ENCODE measurements around the gene DNAJA4.

Gene DNAJA4

DNA sequence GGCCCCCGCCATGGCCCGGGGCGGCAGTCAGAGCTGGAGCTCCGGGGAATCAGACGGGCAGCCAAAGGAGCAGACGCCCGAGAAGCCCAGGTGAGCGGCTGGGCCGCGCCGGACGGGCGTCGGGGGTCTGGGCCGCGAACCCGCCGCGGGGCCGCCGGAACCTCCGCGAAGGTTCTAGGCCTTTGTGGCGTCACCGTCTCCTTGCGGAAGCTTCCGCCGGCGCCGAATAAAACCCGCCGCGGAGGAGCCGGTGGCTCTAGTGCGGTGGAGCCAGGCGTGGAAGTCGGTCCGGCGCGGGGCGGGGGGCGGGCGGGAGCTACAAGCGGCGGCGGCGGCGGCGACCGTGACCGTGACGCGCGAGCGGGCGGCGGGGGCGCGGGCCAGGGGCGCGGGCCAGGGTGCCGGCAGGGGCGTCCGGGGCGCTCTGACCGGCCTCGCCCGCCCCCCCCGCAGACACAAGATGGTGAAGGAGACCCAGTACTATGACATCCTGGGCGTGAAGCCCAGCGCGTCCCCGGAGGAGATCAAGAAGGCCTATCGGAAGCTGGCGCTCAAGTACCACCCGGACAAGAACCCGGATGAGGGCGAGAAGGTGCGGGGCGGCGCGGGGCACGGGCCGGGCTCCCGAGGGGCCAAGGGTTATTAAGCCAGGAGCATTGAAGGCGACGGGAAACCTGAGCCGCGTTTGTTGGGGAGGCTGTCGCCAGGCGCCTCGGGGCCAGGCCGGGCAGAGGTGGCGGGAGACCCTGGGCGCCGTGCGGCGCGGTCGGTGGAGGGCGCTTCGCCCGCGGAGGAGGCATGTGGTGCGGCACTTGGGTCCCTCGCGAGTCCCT lies at the start of gene DNAJA4:
DNAJA4 (plus strand) TSS at position 259 of the 833 bp plus-strand sequence; CDS start at position 461, 202 bp downstream.
- peak; percentile 71 for DNase-seq (ENCODE audit: low read depth in 1 of 2, low spot score in 1 of 2)
- no peak for TF ChIP-seq JUND (IDR thresholded peaks at IDR 0.05; ENCODE audit: low read depth)
- in situ Hi-C loops (cut with HindIII; ENCODE audit: low pct_unique_long_range_greater_than_20kb, low sequenced_read_pairs) = no loop called here

DNA sequence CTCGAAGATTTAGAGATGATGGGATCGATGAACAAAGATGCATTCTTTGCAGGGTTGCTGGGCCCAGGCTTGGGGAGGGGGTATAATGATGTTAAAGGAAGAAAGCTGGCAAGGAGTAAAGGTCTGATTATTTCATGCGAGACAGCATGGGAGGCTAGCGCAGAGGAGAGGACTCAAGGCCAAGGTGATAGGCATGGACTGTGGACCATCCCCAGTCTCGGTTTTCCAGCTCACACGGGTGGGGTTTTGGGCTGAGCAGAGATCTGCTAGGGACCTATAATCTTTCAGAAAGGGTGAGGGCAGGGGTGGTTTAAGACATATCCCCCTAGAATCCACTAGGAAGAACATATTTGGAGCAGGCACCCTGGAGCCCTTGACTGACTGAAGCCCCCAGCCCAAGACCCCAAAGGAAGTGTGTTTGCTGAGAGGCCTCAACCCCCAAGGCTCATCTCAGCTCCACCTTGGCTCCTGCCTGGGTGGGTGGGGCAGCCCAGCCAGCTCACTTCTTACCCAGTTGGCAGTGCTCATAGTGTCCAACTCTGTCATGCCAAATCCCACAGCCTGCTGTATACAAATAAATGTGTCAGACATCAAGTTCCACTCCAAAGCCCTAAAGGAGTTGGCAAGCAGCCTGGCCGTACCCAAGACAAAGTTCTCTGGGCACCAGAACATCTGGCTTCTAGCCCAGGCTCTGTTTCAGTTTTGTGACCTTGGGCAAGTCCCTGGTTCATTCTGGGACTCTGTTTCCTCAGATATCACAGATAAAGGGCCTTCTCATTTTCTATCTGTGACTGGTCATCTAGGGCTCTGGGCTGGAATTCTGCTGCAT lies 47.9 kb upstream of the DNAJA4 start:
- in situ Hi-C loops (cut with HindIII; ENCODE audit: low pct_unique_long_range_greater_than_20kb, low sequenced_read_pairs) = no loop called here
- peak; percentile 49 to 93 for DNase-seq (ENCODE audit: low read depth in 1 of 2, low spot score in 1 of 2)
- no peak for TF ChIP-seq JUND (IDR thresholded peaks at IDR 0.05; ENCODE audit: low read depth)

DNA sequence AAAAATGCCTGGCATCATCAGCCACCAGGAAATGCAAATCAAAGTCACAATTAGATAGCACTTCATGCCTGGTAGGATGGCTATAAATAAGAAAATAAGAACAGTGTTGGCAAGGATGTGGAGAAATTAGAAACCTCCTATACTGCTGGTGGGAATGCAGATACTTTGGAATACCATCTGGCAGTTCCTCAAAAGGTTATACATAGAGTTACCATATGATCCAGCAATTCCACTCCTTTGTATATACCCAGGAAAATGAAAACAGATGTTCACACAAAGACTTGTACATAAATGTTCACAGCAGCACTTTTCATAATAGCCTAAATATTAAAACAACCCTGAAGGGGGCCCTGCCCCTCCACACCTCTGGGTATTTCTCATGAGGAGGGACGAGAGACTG lies 43.6 kb upstream of the DNAJA4 start:
- in situ Hi-C loops (cut with HindIII; ENCODE audit: low pct_unique_long_range_greater_than_20kb, low sequenced_read_pairs) = no loop called here
- DNase-seq (ENCODE audit: low read depth in 1 of 2, low spot score in 1 of 2) = no peak

DNA sequence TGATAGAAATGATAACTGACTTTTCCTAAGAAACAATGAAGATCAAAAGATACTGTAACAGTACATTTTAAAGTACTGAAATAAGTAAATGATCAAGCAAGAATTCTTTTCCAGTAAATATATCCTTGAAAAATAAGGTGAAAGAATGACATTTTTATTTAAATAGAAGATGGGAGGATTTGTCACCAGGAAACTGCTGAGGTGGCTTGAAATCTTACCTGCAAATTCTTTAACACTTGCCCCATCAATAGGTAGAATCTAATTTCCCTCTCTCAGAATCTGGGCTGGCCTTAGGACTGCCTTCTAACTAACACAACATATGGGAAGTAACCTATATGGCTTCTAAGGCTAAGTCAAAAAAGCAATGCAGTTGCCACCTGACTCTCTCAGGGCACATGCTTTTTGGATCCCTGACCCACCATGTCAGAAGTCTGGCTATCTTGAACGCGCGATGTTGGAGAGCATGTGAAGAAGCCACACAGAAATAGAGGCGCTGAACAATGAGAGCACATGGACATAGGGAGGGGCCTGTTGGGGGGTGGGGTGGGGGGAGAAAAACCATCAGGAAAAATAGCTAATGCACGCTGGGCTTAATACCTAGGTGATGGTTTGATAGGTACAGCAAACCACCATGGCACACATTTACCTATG lies 41.5 kb upstream of the DNAJA4 start:
- DNase-seq (ENCODE audit: low read depth in 1 of 2, low spot score in 1 of 2) = no peak
- TF ChIP-seq JUND (IDR thresholded peaks at IDR 0.05; ENCODE audit: low read depth) = no peak
- in situ Hi-C loops (cut with HindIII; ENCODE audit: low pct_unique_long_range_greater_than_20kb, low sequenced_read_pairs) = no loop called here

More for the DNA sequence above, 43.6 kb upstream of the DNAJA4 start:
- no peak for TF ChIP-seq JUND (IDR thresholded peaks at IDR 0.05; ENCODE audit: low read depth)

DNA sequence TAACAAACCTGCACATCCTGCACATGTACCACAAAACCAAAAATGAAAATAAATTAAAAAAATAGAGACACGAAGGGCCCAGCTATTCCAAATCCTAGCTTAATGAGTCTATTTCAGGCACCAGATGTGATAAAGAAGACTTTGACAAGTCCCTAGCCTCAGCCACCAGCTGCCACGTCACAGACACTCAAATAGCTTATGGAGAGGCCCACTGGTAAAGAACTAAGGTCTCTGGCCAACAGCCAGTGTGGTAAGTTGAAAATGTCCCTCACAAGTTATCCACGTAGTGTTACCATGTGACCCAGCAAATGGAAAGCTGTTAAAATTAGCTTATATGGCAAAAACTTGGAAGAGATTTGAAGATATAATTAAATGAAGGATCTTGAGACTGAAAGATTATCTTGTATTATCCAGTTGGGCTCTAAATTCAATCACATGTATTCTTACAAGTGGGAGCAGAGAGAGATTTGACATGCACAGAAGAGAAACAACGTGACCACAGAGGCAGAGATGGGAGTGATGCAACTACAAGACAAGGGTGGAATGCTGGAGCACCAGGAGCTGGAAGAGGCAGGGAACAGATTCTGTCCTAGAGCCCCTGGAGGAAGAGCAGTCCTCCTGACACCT lies 40.9 kb upstream of the DNAJA4 start:
- in situ Hi-C loops (cut with HindIII; ENCODE audit: low pct_unique_long_range_greater_than_20kb, low sequenced_read_pairs) = no loop called here
- peak in 1 of 2 experiments; percentile 8 for DNase-seq (ENCODE audit: low read depth in 1 of 2, low spot score in 1 of 2)
- no peak for TF ChIP-seq JUND (IDR thresholded peaks at IDR 0.05; ENCODE audit: low read depth)

DNA sequence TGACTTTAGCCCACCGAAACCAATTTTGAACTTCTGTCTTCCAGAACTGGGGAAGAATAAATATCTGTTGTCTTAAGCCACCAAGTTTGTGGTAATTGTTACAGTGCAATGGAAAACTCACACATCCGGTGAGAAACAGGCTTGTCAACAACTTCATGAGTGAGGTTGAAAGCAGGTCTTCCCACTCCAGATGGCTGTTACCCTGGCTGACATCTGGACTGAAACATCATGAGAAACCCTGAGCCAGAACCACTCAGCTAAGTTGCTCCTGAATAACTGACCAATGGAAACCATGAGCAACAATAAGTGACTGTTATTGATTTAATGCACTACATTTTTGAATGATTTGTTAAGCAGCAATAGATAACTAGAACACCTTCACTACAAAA lies 40.3 kb upstream of the DNAJA4 start:
- peak in 1 of 2 experiments; percentile 46 for DNase-seq (ENCODE audit: low read depth in 1 of 2, low spot score in 1 of 2)
- no peak for TF ChIP-seq JUND (IDR thresholded peaks at IDR 0.05; ENCODE audit: low read depth)
- in situ Hi-C loops (cut with HindIII; ENCODE audit: low pct_unique_long_range_greater_than_20kb, low sequenced_read_pairs) = no loop called here

DNA sequence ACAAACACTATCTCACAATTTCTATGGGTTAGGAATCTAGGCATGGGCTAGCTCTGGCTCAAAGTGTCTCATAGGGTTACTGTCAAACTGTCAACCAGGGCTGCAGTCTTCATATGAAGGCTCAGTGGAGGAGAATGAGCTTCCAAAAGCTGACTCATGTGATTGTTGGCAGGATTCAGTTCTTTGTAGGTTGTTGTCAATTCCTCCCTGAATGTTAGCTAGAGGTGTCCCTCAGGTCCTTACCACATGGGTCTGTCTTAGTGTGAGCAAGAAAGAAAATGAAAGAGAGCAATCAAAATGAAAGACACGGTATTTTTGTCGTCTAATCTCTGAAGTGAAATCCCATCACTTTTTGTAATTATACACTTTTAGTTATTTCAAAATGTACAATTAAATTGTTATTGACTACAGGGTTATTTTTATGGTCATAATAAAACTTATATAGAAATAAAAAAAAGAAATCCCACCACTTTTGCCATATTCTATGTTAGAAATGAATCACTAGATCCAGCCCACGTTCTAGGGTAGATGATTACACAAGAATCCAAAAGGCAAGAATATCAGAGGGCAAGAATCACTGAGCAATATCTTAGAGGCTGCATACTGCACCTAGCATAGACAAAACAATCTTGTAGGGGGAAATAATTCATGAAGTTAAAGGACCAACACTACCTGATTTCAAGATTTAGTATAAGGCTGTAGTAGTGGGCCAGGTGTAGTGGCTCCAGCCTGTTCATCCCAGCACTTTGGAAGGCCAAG lies 38.4 kb upstream of the DNAJA4 start:
- no peak for TF ChIP-seq JUND (IDR thresholded peaks at IDR 0.05; ENCODE audit: low read depth)
- in situ Hi-C loops (cut with HindIII; ENCODE audit: low pct_unique_long_range_greater_than_20kb, low sequenced_read_pairs) = no loop called here
- no peak for DNase-seq (ENCODE audit: low read depth in 1 of 2, low spot score in 1 of 2)

DNA sequence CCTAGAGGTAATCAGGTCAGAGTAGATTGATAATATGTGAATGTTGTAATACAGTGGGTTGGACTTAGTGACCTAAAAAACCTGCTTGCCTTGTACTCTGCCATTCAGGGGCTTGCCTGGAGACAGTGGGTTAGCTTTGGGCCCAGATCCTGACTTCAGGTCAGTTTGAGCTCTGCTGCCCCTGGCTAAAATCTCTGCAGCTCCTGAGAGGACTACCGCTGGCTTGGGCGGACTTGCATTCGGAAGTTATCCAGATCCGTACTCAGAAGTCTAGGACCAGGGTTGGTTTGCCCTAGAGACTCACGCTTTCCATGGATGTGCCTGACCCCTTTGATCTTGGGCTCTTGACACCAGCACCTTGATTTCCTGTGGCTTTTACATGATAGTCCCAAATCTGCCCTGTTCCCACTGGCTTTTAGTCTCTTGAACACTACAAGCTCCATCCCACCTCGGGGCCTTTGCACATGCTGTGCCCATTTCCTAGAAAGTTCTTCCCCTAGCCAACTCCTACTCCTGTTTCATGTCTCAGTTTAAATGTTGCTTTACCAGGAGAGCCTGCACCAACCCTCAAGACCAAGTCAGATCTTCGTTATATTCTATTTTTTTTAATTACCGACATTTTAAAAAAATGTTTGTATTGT lies 35.9 kb upstream of the DNAJA4 start:
- no peak for DNase-seq (ENCODE audit: low read depth in 1 of 2, low spot score in 1 of 2)
- no peak for TF ChIP-seq JUND (IDR thresholded peaks at IDR 0.05; ENCODE audit: low read depth)
- in situ Hi-C loops (cut with HindIII; ENCODE audit: low pct_unique_long_range_greater_than_20kb, low sequenced_read_pairs) = no loop called here

DNA sequence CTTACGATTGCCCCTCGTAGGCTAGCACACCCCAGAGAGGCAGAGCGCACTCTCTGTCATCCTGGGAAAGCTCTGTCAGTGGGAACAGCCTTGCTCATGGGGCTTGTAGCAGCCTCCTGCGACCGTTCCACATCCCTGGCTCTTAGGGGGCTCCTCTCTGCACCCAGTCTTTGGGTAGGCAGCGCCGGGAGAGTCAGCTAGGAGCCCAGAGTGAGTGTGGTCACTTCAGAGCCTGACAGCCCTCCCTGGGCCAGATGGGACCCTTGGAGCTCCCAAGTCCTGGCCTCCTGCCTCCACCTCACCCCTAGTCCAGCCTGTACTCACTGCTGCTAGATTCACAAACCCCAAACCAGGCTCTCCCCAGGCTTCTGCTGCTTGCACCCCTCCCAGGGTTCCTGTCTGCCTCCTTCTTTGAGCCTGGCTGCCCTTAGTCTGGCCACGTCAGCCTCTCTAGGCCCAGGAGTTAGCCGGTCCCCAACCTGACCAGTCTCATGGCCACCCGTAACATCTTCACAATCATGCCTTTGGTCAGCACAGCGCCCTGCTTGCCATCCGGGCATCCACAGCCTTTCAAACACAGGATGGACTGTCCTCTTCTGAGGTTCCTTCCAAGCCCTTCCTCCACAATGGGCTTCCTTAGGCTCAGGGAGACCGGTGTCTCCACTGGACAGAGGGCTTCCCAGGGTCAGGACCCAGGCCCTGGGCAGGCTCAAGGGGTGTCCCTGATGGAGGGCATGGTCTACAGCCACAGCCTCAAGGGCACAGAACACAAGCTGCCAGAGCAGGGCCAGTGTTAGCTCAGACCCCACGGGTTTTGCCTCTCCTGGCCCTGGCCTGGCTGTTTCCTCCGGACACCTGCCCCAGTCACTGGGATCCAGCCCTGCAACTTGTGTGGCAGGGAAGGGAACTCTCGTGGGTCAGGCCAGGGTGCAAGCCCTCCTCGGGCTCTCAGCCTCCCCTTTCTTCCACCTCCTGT lies 34.6 kb upstream of the DNAJA4 start:
- TF ChIP-seq JUND (IDR thresholded peaks at IDR 0.05; ENCODE audit: low read depth) = no peak
- DNase-seq (ENCODE audit: low read depth in 1 of 2, low spot score in 1 of 2) = no peak
- in situ Hi-C loops (cut with HindIII; ENCODE audit: low pct_unique_long_range_greater_than_20kb, low sequenced_read_pairs) = no loop called here

DNA sequence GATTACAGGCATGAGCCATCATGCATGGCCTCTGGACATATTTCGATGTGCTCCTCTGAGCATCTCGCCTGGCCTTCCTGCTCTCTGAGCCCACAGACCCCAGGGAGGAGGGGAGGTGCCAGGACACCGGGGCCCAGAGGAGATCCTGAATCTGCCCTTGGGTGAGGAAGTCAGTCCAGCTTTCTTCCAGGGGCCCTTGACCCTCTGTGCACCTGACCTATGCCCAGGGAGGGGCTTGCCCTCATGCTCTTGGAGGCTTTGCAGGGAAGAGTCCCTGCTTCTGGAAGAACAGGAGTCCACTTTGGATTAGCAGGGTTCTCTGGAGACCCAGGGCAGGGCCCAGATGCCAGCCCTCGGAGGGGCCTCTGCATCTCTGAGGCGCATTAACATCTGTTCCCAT lies 31.4 kb upstream of the DNAJA4 start:
- in situ Hi-C loops (cut with HindIII; ENCODE audit: low pct_unique_long_range_greater_than_20kb, low sequenced_read_pairs) = no loop called here
- no peak for TF ChIP-seq JUND (IDR thresholded peaks at IDR 0.05; ENCODE audit: low read depth)
- DNase-seq (ENCODE audit: low read depth in 1 of 2, low spot score in 1 of 2) = no peak

All from T47D (cell line).